GM19397 (cell line): ENCODE measurements around the gene GCC1.

Experiments used
- ATAC-seq: cut with Tn5 transposase; IDR thresholded peaks from one replicate; pipeline ENCODE4 v1.9.1; 2021; ENCODE audit warnings: mild to moderate bottlenecking, moderate library complexity; ENCODE audit not compliant: unreplicated experiment

Gene GCC1

DNA sequence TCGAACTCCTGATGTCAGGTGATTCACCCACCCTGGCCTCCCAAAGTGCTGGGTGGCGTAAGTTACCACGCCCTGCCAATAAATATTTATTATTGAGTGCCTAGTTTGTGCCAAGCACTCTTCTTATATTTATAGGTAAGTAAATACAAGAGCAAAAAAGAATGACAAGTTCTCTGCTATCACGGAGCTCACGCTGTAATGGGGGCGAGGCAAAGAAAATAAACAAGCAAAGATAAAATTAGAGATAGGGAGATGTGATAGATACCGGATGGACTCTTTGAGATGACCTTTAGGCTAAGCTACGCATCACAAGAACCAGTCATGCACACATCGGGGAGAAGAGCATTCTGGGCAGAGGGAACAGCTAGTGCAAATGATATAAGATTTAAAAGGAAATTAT lies 46.3 kb downstream of the GCC1 start:
- no peak for ATAC-seq

DNA sequence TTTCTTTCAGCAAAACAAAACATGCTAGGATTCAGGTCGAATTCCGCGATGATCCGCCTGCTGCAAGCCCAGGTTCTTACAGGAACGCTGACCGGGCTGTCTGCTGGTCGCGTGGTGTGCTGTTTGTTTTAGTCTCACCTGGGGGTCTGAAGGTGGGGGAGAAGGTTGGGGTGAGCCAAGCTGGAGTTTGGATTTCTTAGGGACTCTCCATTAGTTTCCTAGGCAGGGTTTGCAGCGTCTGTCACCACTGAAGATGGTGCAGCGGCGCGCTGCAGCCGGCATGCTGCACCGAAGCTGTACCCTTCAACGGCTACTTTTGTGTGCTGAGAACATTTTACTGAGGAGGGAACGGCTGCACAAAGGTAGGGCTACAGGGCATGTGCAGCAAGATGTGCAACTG lies 48.7 kb downstream of the GCC1 start:
- ATAC-seq = no peak

DNA sequence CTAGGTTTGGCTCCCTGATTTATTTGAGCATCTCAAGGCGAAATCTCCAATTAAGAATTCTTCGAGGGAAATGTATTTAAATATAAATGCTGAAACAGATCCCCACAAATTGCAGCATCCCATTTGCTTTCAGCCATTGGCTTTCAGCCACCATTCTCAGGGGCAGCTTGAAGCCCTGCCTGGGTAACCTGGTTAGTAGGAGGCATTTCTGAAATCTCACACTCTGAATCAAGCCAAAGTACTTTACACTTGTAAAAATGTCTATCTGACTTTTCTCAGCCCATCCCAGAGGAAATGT lies 49.1 kb downstream of the GCC1 start:
- no peak for ATAC-seq

DNA sequence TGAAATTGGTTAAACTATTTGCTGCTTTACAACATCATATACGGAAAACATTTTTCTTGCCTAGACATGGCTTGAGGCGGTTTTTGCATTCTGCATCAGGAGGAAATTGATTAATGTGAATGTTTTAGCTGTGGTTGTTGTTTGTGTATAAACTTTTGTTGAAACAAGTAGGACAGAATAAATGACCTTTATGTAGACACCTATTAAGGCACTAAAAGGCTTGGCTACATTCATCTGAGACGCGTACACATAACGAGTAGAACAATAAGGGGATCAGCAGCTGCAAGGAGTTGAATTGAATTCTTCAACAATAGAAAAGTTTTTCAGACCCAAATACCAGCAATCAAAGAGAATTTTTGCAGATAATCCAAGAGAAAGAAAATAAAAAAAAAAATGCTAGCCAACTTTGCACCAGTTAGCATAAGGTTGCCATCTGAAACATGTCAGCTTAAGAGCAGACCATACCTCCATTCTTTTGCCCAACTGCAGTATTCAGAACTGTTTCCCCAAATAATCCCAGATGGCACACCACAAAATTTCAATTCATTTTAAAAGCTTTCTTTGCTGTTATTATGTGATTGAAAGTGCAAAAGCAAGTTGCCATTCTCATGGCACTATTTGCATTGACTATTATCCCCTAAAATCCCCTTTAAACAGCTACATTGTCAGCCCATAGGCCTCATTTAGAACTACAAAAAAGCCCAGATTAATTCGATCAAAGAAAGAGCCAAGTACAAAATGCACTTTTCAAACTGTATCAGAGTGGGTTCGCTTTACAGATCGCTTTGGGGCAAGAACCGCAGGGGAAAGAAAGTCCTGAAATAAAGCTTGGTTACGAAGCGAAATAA lies 49.6 kb downstream of the GCC1 start:
- ATAC-seq = no peak

DNA sequence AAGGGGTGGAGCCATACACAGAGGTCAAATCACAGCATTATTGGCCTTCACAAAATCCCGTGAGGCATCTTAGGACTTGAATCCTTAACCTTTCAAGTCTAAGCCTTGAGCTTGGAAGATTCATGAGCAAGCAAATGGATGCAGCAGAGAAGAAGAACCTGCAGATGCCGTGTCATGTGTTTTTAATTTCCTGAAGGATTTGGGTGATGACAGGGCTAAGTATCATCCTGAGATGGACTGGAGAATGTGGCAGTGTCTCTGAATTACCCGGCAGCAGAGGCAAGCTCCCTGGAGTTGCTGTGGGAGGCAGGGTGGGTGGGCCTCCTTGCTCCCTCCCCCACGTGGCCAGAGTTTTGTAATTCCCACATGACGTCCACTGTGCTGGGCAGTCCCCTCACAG lies 50.8 kb downstream of the GCC1 start:
- no peak for ATAC-seq

DNA sequence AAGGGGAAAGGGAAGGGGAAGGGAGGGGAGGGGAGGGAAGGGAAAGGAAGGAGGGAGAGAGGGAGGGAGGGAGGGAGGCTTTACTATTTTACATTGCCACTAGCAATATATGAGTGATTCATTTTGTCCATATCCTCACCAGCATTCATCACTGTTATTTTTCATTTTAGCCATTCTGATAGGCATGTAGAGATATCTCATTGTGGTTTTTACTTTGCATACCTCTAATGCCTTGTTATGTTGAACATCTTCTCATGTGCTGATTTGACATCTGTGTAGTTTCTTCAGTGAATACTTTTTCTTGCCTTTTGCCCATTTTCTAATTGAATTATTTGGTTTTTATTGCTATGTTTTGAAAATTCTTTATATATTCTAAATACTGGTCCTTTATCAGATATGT lies 52.7 kb downstream of the GCC1 start:
- ATAC-seq = no peak

DNA sequence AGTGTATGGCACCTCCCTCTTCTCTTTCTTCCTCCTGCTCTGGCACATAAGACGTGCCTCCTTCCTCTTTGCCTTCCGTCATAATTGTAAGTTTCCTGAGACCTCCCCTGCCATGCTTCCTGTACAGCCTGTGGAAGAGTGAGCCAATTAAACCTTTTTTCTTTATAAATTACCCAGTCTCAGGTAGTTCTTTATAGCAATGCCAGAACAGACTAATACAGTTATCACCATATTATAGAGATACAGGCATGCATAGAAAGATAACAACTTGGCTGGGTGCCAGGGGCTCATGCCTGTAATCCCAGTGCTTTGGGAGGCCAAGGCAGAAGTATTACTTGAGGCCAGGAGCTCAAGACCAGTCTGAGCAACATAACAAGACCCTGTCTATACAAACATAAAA lies 53.2 kb downstream of the GCC1 start:
- ATAC-seq = no peak
